Testis (tissue), 2 donors: ENCODE data around the gene DHX38.
"Not testable (repeated sequence)": the region's sequence is repeated elsewhere in the genome, so short reads cannot be mapped to it uniquely, and the experiment has no call there.

Experiments
- CTCF ChIP-seq, 3 experiments: fragments of 450-650 bp in 2 of 3; fragments of 200-600 bp in 1 of 3; sonication (generic) in 1 of 3; IDR thresholded peaks; one replicate each; pipeline ENCODE4 v1.5.1; 2016 to 2019; ENCODE audit warnings: antibody characterized with exemption in 3 of 3, mild to moderate bottlenecking in 2 of 3, moderate library complexity in 1 of 3
- POLR2A ChIP-seq: fragments of 450-650 bp; IDR thresholded peaks from one replicate; pipeline ENCODE4 v1.6.1; 2017; ENCODE audit warnings: antibody characterized with exemption, mild to moderate bottlenecking, moderate library complexity

- TF ChIP-seq CTCF (IDR thresholded peaks at IDR 0.05); POLR2A: not testable (repeated sequence)
Measured at GRCh38 chr16:72076991-72077706, 16.5 kb upstream of the DHX38 start.
